Type B pancreatic cell (in vitro differentiated cells): ENCODE results near the gene ZNF672. TPM values are rescaled to one million over a fixed set of nuclear protein-coding genes. Genes with fewer than 3 reads are reported as not detected.

Experiments used
- DNase-seq: peaks from one replicate; pipeline ENCODE4 v3.0.0; 2021; ENCODE audit warnings: mixed read lengths; ENCODE audit not compliant: unreplicated experiment; ENCODE audit errors: extremely low spot score
- H3K27ac Mint-ChIP-seq: 2 replicates; pipeline ENCODE4 v1.8.0; 2021; ENCODE audit warnings: mild to moderate bottlenecking, mixed read lengths
- H3K27me3 Mint-ChIP-seq: 2 replicates; pipeline ENCODE4 v1.8.0; 2021; ENCODE audit warnings: mixed read lengths
- H3K36me3 Mint-ChIP-seq: 2 replicates; pipeline ENCODE4 v1.8.0; 2021; ENCODE audit warnings: mixed read lengths
- H3K4me1 Mint-ChIP-seq: one replicate; pipeline ENCODE4 v1.8.0; 2021; ENCODE audit warnings: mixed read lengths; ENCODE audit not compliant: unreplicated experiment
- H3K4me3 Mint-ChIP-seq: 2 replicates; pipeline ENCODE4 v1.8.0; 2021; ENCODE audit warnings: mild to moderate bottlenecking, mixed read lengths
- H3K9me3 Mint-ChIP-seq: 2 replicates; pipeline ENCODE4 v1.8.0; 2021; ENCODE audit warnings: mixed read lengths
- CTCF ChIP-seq: fragments of 200-600 bp; sonication (generic); conservative IDR thresholded peaks from 2 replicates; pipeline ENCODE4 v1.5.0; 2021; ENCODE audit warnings: antibody characterized with exemption, mild to moderate bottlenecking
- total RNA-seq: library from RNA; stranded (reverse); gene quantifications from 2 replicates; pipeline ENCODE4 v1.2.1, GENCODE V29; 2021; ENCODE audit warnings: low replicate concordance

ZNF672 gene
- total RNA-seq, 1 donor from 2014 or later = 33.0 TPM

- no peak for TF ChIP-seq CTCF
- H3K9me3 Mint-ChIP-seq = no peaks in the 10 kb centered on the region
- H3K4me3 Mint-ChIP-seq = peak overlapping the region; percentile 87
- peak overlapping the region; percentile 61 for H3K27ac Mint-ChIP-seq
- H3K27me3 Mint-ChIP-seq = peaks cover 19% of the 10 kb centered on the region
- H3K36me3 Mint-ChIP-seq = no peaks in the 10 kb centered on the region
- peak; percentile 81 for DNase-seq
- H3K4me1 Mint-ChIP-seq = peaks cover 21% of the 10 kb centered on the region
These were observed 25.2 kb downstream of the ZNF672 start for GRCh38 chr1:248862998-248863881.

- H3K36me3 Mint-ChIP-seq = peaks cover 7% of the 10 kb centered on the region
- H3K27ac Mint-ChIP-seq = peak overlapping the region; percentile 49
- H3K4me1 Mint-ChIP-seq = peaks cover 20% of the 10 kb centered on the region
- TF ChIP-seq CTCF = no peak
- DNase-seq = no peak
- H3K27me3 Mint-ChIP-seq = peaks cover 14% of the 10 kb centered on the region
- peak overlapping the region; percentile 76 for H3K4me3 Mint-ChIP-seq
- peaks cover 3% of the 10 kb centered on the region for H3K9me3 Mint-ChIP-seq
These were observed 33.9 kb downstream of the ZNF672 start for GRCh38 chr1:248871837-248872401.

GRCh38 chr1:248872752-248873408, 34.9 kb downstream of the ZNF672 start:
- Mint-ChIP-seq H3K27me3 (peaks cover 14% of the 10 kb centered on the region), H3K4me1 (peaks cover 20% of the 10 kb centered on the region)
- DNase-seq = peak; percentile 78

GRCh38 chr1:248873409-248873992, 35.5 kb downstream of the ZNF672 start:
- Mint-ChIP-seq H3K27me3 (peaks cover 14% of the 10 kb centered on the region), H3K4me1 (peaks cover 20% of the 10 kb centered on the region), H3K4me3 (peak overlapping the region; percentile 98), H3K9me3 (peaks cover 3% of the 10 kb centered on the region), H3K36me3 (peaks cover 7% of the 10 kb centered on the region), H3K27ac (peak overlapping the region; percentile 99)
- DNase-seq = peak; percentile 99
- peak; percentile 12 for TF ChIP-seq CTCF

More at GRCh38 chr1:248872752-248873408, 34.9 kb downstream of the ZNF672 start:
- TF ChIP-seq CTCF = no peak
- Mint-ChIP-seq H3K36me3 (peaks cover 7% of the 10 kb centered on the region), H3K9me3 (peaks cover 3% of the 10 kb centered on the region), H3K27ac (peak overlapping the region; percentile 99), H3K4me3 (peak overlapping the region; percentile 98)

- Mint-ChIP-seq H3K36me3 (peaks cover 7% of the 10 kb centered on the region), H3K4me3 (peak overlapping the region; percentile 98), H3K4me1 (peaks cover 20% of the 10 kb centered on the region), H3K27ac (peak overlapping the region; percentile 99), H3K27me3 (peaks cover 14% of the 10 kb centered on the region), H3K9me3 (peaks cover 3% of the 10 kb centered on the region)
- no peak for TF ChIP-seq CTCF
- peak; percentile 86 for DNase-seq
These were observed 36.0 kb downstream of the ZNF672 start for GRCh38 chr1:248873993-248874533.
